B cell (primary cell): Measurements from ENCODE around the gene GRB14. TPM values are rescaled to one million over a fixed set of nuclear protein-coding genes. Genes with fewer than 3 reads are reported as not detected.

Experiments used
- ATAC-seq: fragments of 200-7000 bp; cut with Tn5 transposase; one replicate; pipeline ENCODE4 v1.10.0; 2021; ENCODE audit warnings: low read depth, mild to moderate bottlenecking, moderate number of reproducible peaks, moderate library complexity
- CTCF ChIA-PET: fragments of 350-600 bp; sonication (Branson Sonifier 250); formaldehyde crosslinking; loops from one replicate; lab custom pipeline; 2021; ENCODE audit warnings: antibody characterized with exemption, inconsistent platforms; lab: Charles Lee
- POLR2A ChIA-PET: fragments of 350-600 bp; sonication (Branson Sonifier 250); formaldehyde crosslinking; loops from one replicate; lab custom pipeline; 2021; ENCODE audit warnings: antibody characterized with exemption; lab: Charles Lee
- DNase-seq: peaks from one replicate; pipeline ENCODE4 v3.0.0; 2013
- H2AFZ ChIP-seq: 2 replicates; pipeline ENCODE4 v1.6.1; 2012; ENCODE audit warnings: mild to moderate bottlenecking, low read depth, low read length; ENCODE audit not compliant: insufficient read depth, poor library complexity, severe bottlenecking
- H3K27ac ChIP-seq, 2 donors: 1 replicate in 1 of 2; 2 replicates in 1 of 2; pipeline ENCODE4 v1.5.1; 2012 to 2013; ENCODE audit warnings: low read length in 2 of 2, mild to moderate bottlenecking in 2 of 2, moderate library complexity in 1 of 2
- H3K27me3 ChIP-seq, 4 experiments: fragments of 200-600 bp in 1 of 4; sonication (generic) in 1 of 4; replicated peaks in 1 of 4; 1 replicate in 2 of 4; 2 replicates in 2 of 4; pipeline versions ENCODE4 v1.6.1 to v1.7.0; 2013 to 2016; ENCODE audit warnings: low read length in 3 of 4, mild to moderate bottlenecking in 2 of 4, mixed read lengths in 1 of 4, moderate library complexity in 1 of 4; ENCODE audit not compliant: insufficient read depth in 4 of 4, control insufficient read depth in 3 of 4; ENCODE audit errors: control extremely low read depth in 1 of 4
- H3K36me3 ChIP-seq, 2 experiments: replicated peaks in 1 of 2; 1 replicate in 1 of 2; 2 replicates in 1 of 2; pipeline versions ENCODE4 v1.6.1 to v1.7.1; 2013; ENCODE audit warnings: low read length in 1 of 2; ENCODE audit not compliant: insufficient read depth in 2 of 2, control insufficient read depth in 1 of 2; ENCODE audit errors: control extremely low read depth in 1 of 2, extremely low read depth in 1 of 2
- H3K4me1 ChIP-seq, 2 donors: fragments of 200-600 bp in 1 of 2; sonication (generic) in 1 of 2; 1 replicate in 1 of 2; 2 replicates in 1 of 2; pipeline versions ENCODE4 v1.5.1 to v1.6.1; 2013 to 2017; ENCODE audit warnings: low read length in 2 of 2; ENCODE audit not compliant: control insufficient read depth in 2 of 2, insufficient read depth in 2 of 2
- H3K4me2 ChIP-seq: replicated peaks from 2 replicates; pipeline ENCODE3; 2012; ENCODE audit warnings: mild to moderate bottlenecking, low read depth, low read length; ENCODE audit not compliant: poor library complexity, severe bottlenecking
- H3K4me3 ChIP-seq, 5 experiments: fragments of 200-600 bp in 1 of 5; sonication (generic) in 1 of 5; 1 replicate in 3 of 5; 2 replicates in 2 of 5; pipeline versions ENCODE4 v1.5.1 to v1.7.0; 2011 to 2016; ENCODE audit warnings: low read length in 4 of 5, mild to moderate bottlenecking in 4 of 5, low read depth in 2 of 5, control low read depth in 1 of 5, moderate library complexity in 1 of 5; ENCODE audit not compliant: insufficient read depth in 1 of 5; ENCODE audit errors: control extremely low read depth in 1 of 5, extremely low read depth in 1 of 5
- H3K79me2 ChIP-seq: fragments of 200-600 bp; sonication (generic); one replicate; pipeline ENCODE4 v1.6.0; 2016; ENCODE audit warnings: low read length; ENCODE audit not compliant: control insufficient read depth, insufficient read depth
- H3K9ac ChIP-seq: fragments of 200-600 bp; sonication (generic); 2 replicates; pipeline ENCODE4 v1.6.1; 2017; ENCODE audit warnings: mild to moderate bottlenecking, low read length, moderate library complexity
- H3K9me3 ChIP-seq, 3 donors: one replicate each; pipeline versions ENCODE4 v1.6.1 to v1.7.1; 2013; ENCODE audit warnings: low read length in 2 of 3; ENCODE audit not compliant: control insufficient read depth in 2 of 3, insufficient read depth in 1 of 3; ENCODE audit errors: control extremely low read depth in 1 of 3
- H4K20me1 ChIP-seq: 2 replicates; pipeline ENCODE4 v1.6.0; 2012; ENCODE audit warnings: mild to moderate bottlenecking, low read length; ENCODE audit not compliant: insufficient read depth, control insufficient read depth, poor library complexity, severe bottlenecking
- H3K27ac Mint-ChIP-seq: one replicate; pipeline ENCODE4 v1.8.0; 2021; ENCODE audit warnings: mixed read lengths
- H3K27me3 Mint-ChIP-seq: one replicate; pipeline ENCODE4 v1.8.0; 2021; ENCODE audit warnings: mixed read lengths
- H3K4me1 Mint-ChIP-seq: one replicate; pipeline ENCODE4 v1.8.0; 2021; ENCODE audit warnings: mixed read lengths
- H3K4me3 Mint-ChIP-seq: one replicate; pipeline ENCODE4 v1.8.0; 2021; ENCODE audit warnings: mixed read lengths
- H3K9me3 Mint-ChIP-seq: one replicate; pipeline ENCODE4 v1.8.0; 2022; ENCODE audit warnings: mixed read lengths; ENCODE audit not compliant: insufficient read depth
- EZH2 ChIP-seq: IDR thresholded peaks from 2 replicates; pipeline ENCODE4 v1.6.1; 2012; ENCODE audit warnings: borderline replicate concordance, low read depth, mild to moderate bottlenecking, moderate library complexity, low read length; ENCODE audit not compliant: insufficient read depth, poor library complexity, severe bottlenecking
- WGBS: methylation state at CpG from one replicate; pipeline ENCODE4 v1.1.5; 2013; ENCODE audit warnings: missing lambda C conversion rate; ENCODE audit not compliant: insufficient coverage; 5-methylcytosine and 5-hydroxymethylcytosine counted together
- intact Hi-C: fragments of 100-400 bp; cut with micrococcal nuclease; formaldehyde crosslinking; loops from one replicate; pipeline ENCODE4 v1.10.0; 2022
- polyA plus RNA-seq: library from polyadenylated mRNA; depleted of rRNA; stranded (reverse); fragments of >200 nt; gene quantifications from 2 replicates; pipeline ENCODE4 v1.2.3, GENCODE V29; 2012
- total RNA-seq, 2 donors: library from RNA; stranded (reverse); fragments of 120-200 nt in 1 of 2; gene quantifications; 1 replicate in 1 of 2; 2 replicates in 1 of 2; pipeline versions ENCODE4 v1.2.3 to v1.2.4, GENCODE V29; 2013 to 2022
- TF ChIP-seq, protein P1 (sequence below): fragments of 200-600 bp; IDR thresholded peaks from one replicate; pipeline ENCODE4 v1.8.0; 2022; ENCODE audit warnings: antibody characterized with exemption, mild to moderate bottlenecking

The GRB14 gene
- total and polyA plus RNA-seq, 2 donors (not counting 1 experiment from before 2014, with no cell fraction given): not detected

DNA sequence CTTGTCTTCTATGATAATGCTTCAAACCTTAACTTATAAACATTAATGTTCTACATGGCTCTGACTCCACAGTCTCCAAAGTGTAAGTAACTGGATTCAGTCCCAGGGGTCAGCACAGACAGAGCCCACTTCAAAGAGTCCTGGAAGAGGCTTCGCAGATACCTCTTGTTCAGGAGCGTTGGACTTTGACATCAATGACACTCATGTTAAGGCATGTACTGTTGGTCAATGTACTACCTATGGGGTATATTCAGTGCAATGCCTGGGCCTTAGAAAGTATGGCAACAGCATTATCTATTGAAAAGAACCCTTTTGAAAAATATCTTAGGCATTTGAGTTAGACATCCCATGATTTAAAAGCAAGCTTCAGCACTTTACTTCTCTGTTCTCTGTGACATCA, 143.1 kb downstream of the GRB14 start:
- Histone ChIP-seq H3K27me3 (no peaks in the 10 kb centered on the region), H3K36me3 (no peaks in the 10 kb centered on the region), H2AFZ (no peak overlapping the region), H3K4me2 (no peak overlapping the region), H3K4me3 (no peak overlapping the region), H4K20me1 (no peaks in the 10 kb centered on the region), H3K9me3 (no peaks in the 10 kb centered on the region), H3K9ac (no peak overlapping the region), H3K27ac (no peak overlapping the region), H3K79me2 (no peaks in the 10 kb centered on the region), H3K4me1 (no peaks in the 10 kb centered on the region)
- Mint-ChIP-seq H3K27me3 (no peaks in the 10 kb centered on the region), H3K27ac (no peak overlapping the region), H3K4me1 (no peaks in the 10 kb centered on the region), H3K9me3 (no peaks in the 10 kb centered on the region), H3K4me3 (no peak overlapping the region)
- WGBS: no CpG with 5 or more reads among the region's 2 CpGs
- no peak for TF ChIP-seq EZH2
- TF ChIP-seq, protein P1, sequence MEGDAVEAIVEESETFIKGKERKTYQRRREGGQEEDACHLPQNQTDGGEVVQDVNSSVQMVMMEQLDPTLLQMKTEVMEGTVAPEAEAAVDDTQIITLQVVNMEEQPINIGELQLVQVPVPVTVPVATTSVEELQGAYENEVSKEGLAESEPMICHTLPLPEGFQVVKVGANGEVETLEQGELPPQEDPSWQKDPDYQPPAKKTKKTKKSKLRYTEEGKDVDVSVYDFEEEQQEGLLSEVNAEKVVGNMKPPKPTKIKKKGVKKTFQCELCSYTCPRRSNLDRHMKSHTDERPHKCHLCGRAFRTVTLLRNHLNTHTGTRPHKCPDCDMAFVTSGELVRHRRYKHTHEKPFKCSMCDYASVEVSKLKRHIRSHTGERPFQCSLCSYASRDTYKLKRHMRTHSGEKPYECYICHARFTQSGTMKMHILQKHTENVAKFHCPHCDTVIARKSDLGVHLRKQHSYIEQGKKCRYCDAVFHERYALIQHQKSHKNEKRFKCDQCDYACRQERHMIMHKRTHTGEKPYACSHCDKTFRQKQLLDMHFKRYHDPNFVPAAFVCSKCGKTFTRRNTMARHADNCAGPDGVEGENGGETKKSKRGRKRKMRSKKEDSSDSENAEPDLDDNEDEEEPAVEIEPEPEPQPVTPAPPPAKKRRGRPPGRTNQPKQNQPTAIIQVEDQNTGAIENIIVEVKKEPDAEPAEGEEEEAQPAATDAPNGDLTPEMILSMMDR: no peak
- no peak for ATAC-seq
- intact Hi-C loops: no loop called here
- ChIA-PET POLR2A (no interaction called here), CTCF (no interaction called here)
- no peak for DNase-seq

DNA sequence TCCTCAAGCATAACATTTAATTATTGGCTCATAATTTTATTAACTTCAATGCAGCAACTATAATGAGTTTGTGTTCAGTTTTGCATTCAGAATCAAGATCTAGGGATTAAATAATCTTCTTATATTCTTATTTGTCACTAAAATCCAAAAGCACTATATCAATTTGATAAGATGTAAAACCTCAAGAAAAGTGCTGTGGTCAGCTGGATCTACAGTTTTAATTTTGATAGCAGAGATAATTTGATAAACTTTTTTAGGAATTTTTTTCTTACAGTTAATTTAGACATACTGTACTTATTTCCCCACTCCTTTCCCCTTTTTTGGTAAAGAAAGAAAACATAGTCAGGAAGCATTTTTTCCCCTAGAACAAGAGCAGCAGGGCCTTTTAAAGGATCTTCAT, 146.4 kb downstream of the GRB14 start:
- no peak for TF ChIP-seq EZH2
- TF ChIP-seq, protein P1: no peak
- no peak overlapping the region for H2AFZ ChIP-seq
- intact Hi-C loops: no loop called here
- H3K4me1 Mint-ChIP-seq: no peaks in the 10 kb centered on the region
- H3K4me1 ChIP-seq: no peaks in the 10 kb centered on the region
- no peak overlapping the region for H3K27ac Mint-ChIP-seq
- ChIA-PET CTCF (no interaction called here), POLR2A (no interaction called here)
- no peaks in the 10 kb centered on the region for H3K27me3 ChIP-seq
- no peak overlapping the region for H3K27ac ChIP-seq
- H3K9ac ChIP-seq: no peak overlapping the region
- H3K4me2 ChIP-seq: no peak overlapping the region
- ATAC-seq (no peak), DNase-seq (no peak)
- H3K79me2 ChIP-seq: no peaks in the 10 kb centered on the region
- no peaks in the 10 kb centered on the region for H3K9me3 Mint-ChIP-seq
- H3K4me3 Mint-ChIP-seq: no peak overlapping the region
- H3K4me3 ChIP-seq: no peak overlapping the region
- H3K27me3 Mint-ChIP-seq: no peaks in the 10 kb centered on the region
- no peaks in the 10 kb centered on the region for H4K20me1 ChIP-seq
- H3K9me3 ChIP-seq: no peaks in the 10 kb centered on the region
- no peaks in the 10 kb centered on the region for H3K36me3 ChIP-seq
